Stromal cell of bone marrow (primary cell): ENCODE measurements around the gene CPD.

Source experiments
- DNase-seq: peaks from one replicate; pipeline ENCODE4 v3.0.0-alpha.2; 2012; ENCODE audit warnings: low read depth

The CPD gene

GRCh38 chr17:30505868-30506417 is 127.2 kb downstream of the CPD start:
- no peak for DNase-seq

- DNase-seq: no peak
These were observed 127.8 kb downstream of the CPD start for GRCh38 chr17:30506481-30506880.

GRCh38 chr17:30513346-30513745 is 134.6 kb downstream of the CPD start:
- DNase-seq: peak; percentile 68

- no peak for DNase-seq
These were observed 136.3 kb downstream of the CPD start for GRCh38 chr17:30514895-30515596.

GRCh38 chr17:30517786-30518185 is 139.1 kb downstream of the CPD start:
- no peak for DNase-seq

DNA sequence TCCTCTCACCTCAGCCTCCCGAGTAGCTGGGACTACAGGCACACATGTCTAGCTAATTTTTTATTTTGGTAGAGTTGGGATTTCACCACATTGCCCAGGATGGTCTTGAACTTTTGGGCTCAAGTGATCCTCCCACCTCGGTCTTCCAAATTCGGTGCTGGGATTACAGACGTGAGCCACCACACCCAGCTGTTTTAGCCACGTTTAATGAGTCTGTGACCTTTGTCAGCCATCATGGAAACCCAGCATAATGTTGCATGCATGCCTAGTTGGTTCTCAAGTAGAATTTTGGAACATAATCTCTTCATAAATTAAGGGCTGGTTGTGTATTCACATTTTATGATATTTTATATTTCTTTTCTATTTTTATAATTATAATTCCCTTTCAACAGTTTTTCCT is 140.4 kb downstream of the CPD start:
- no peak for DNase-seq
